UCSD-AML1 (cell line): ENCODE measurements around the gene KLRC3.
"Not testable (repeated sequence)": the region's sequence is repeated elsewhere in the genome, so short reads cannot be mapped to it uniquely, and the experiment has no call there.

Source experiments
- DNase-seq: peaks from one replicate; lab custom pipeline; 2025; ENCODE audit not compliant: unreplicated experiment; lab: John Stamatoyannopoulos, UW

KLRC3 gene

GRCh38 chr12:10420334-10420733, at the start of gene KLRC3:
Gene KLRC3, minus strand, starts transcription at chr12:10420595. Its CDS starts 45 bp downstream, at chr12:10420550.
- not testable (repeated sequence) for DNase-seq

GRCh38 chr12:10469701-10470100, 49.3 kb upstream of the KLRC3 start:
- no peak for DNase-seq

- no peak for DNase-seq
These were observed 45.9 kb upstream of the KLRC3 start for GRCh38 chr12:10466311-10466710.

GRCh38 chr12:10457760-10458159, 37.4 kb upstream of the KLRC3 start:
- DNase-seq, result no peak

GRCh38 chr12:10456856-10457255, 36.5 kb upstream of the KLRC3 start:
- DNase-seq, result no peak

GRCh38 chr12:10455766-10456165, 35.4 kb upstream of the KLRC3 start:
- no peak for DNase-seq

- DNase-seq, result no peak
These were observed 34.1 kb upstream of the KLRC3 start for GRCh38 chr12:10454531-10454930.

GRCh38 chr12:10453156-10453555, 32.8 kb upstream of the KLRC3 start, which contains the start of gene KLRC1:
Gene KLRC1, minus strand, starts transcription at chr12:10453377. Its CDS starts 2,221 bp downstream, at chr12:10451156.
- no peak for DNase-seq

- DNase-seq, result no peak
These were observed 27.8 kb upstream of the KLRC3 start for GRCh38 chr12:10448236-10448635.

- DNase-seq, result not testable (repeated sequence)
These were observed 25.7 kb upstream of the KLRC3 start for GRCh38 chr12:10446052-10446451.

- not testable (repeated sequence) for DNase-seq
These were observed 20.7 kb upstream of the KLRC3 start for GRCh38 chr12:10441144-10441543.

- DNase-seq, result not testable (repeated sequence)
These were observed 19.3 kb upstream of the KLRC3 start for GRCh38 chr12:10439608-10440274.

GRCh38 chr12:10437601-10438000, 17.2 kb upstream of the KLRC3 start:
- not testable (repeated sequence) for DNase-seq

- DNase-seq, result not testable (repeated sequence)
These were observed 15.4 kb upstream of the KLRC3 start, which contains the start of gene KLRC2 for GRCh38 chr12:10435816-10436215. Gene KLRC2, minus strand, starts transcription at chr12:10436010. Its CDS starts 24 bp downstream, at chr12:10435986.

- not testable (repeated sequence) for DNase-seq
These were observed 10.2 kb upstream of the KLRC3 start for GRCh38 chr12:10430623-10431022.

GRCh38 chr12:10425938-10426337, 5.5 kb upstream of the KLRC3 start:
- DNase-seq, result not testable (repeated sequence)

- DNase-seq, result not testable (repeated sequence)
These were observed 4.0 kb upstream of the KLRC3 start for GRCh38 chr12:10424260-10424899.

GRCh38 chr12:10422159-10422558, 1.8 kb upstream of the KLRC3 start:
- DNase-seq, result not testable (repeated sequence)

GRCh38 chr12:10409392-10409791, 11.0 kb downstream of the KLRC3 start, which contains the start of gene KLRC4:
Gene KLRC4, minus strand, starts transcription at chr12:10409757. Its CDS starts 182 bp downstream, at chr12:10409575.
- DNase-seq, result no peak

GRCh38 chr12:10408842-10409241, 11.6 kb downstream of the KLRC3 start:
- DNase-seq, result no peak

- DNase-seq, result no peak
These were observed 13.7 kb downstream of the KLRC3 start for GRCh38 chr12:10406725-10407124.

- DNase-seq, result no peak
These were observed 15.1 kb downstream of the KLRC3 start for GRCh38 chr12:10405294-10405693.
